SK-N-MC (cell line): Measurements from ENCODE around the gene PLBD2.

Experiments used
- EZH2 ChIP-seq: fragments of 200-600 bp; sonication (generic); IDR thresholded peaks from one replicate; pipeline ENCODE4 v1.6.1; 2017; ENCODE audit warnings: antibody characterized with exemption
- FOXP2 ChIP-seq: optimal IDR thresholded peaks from 2 replicates; pipeline ENCODE3; 2011; ENCODE audit warnings: mild to moderate bottlenecking, moderate library complexity; ENCODE audit not compliant: insufficient read depth; ENCODE audit errors: extremely low read length, control extremely low read depth
- POLR2AphosphoS5 ChIP-seq: IDR thresholded peaks from 2 replicates; pipeline ENCODE4 v1.6.1; 2012; ENCODE audit warnings: mild to moderate bottlenecking, low read depth, low read length, borderline replicate concordance

DNA sequence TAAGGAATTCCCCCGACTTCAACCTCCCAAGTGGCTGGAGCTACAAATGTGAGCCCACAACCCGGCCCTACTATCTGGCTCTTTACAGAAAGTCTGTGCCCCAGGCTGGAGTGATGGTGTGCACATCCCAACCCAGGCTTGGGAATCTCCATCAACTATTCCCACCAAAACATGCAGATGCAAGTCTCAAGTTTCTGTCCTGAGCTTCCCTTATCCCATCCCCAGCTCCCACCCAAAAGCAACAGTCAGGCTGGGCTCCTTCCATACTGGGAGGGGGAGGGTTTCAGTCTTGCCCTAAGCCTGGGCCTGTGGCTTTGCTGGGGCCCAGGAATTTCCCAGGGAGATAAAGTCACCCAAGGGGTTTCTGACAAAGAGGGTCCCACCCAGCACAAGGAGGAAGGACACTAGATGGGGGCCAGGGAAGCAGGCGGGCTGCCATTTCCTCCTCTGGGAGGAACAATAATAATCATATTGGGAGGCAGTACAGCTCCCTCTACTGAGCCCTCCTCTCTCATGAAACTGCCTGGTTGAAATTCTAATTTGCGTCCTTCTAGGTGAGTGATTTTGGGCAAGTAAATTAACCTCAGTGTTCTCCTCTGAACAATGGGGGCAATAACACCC is 31.5 kb upstream of the PLBD2 start:
- TF ChIP-seq POLR2AphosphoS5 (no peak), EZH2 (no peak), FOXP2 (no peak)
